ENCODE results near the gene TAC4. TPM values are rescaled to one million over a fixed set of nuclear protein-coding genes. Genes with fewer than 3 reads are reported as not detected.

Gene TAC4
- total RNA-seq, 1 experiment from 2014 or later = not detected

GRCh38 chr17:49814781-49815529 lies 32.9 kb downstream of the TAC4 start:
- no peak for DNase-seq (ENCODE audit: low spot score)

GRCh38 chr17:49809056-49809455 lies 38.8 kb downstream of the TAC4 start:
- DNase-seq (ENCODE audit: low spot score) = no peak

- no peak for DNase-seq (ENCODE audit: low spot score)
Measured at GRCh38 chr17:49798738-49799137, 49.1 kb downstream of the TAC4 start.

- no peak for DNase-seq (ENCODE audit: low spot score)
Measured at GRCh38 chr17:49798182-49798581, 49.7 kb downstream of the TAC4 start.

- no peak for DNase-seq (ENCODE audit: low spot score)
Measured at GRCh38 chr17:49795372-49795771, 52.5 kb downstream of the TAC4 start.

- DNase-seq (ENCODE audit: low spot score) = no peak
Measured at GRCh38 chr17:49793309-49793708, 54.6 kb downstream of the TAC4 start.

- no peak for DNase-seq (ENCODE audit: low spot score)
Measured at GRCh38 chr17:49789243-49789578, 58.7 kb downstream of the TAC4 start.

- DNase-seq (ENCODE audit: low spot score) = peak; percentile 100
Measured at GRCh38 chr17:49788478-49789242, 59.2 kb downstream of the TAC4 start, which contains the start of gene KAT7. Gene KAT7 (plus strand): TSS chr17:49788681. CDS start chr17:49788835, 154 bp downstream.

Other genes starting within 250 kb of the TAC4 start
- 30.7 and 43.9 TPM in 2 replicates for gene SPOP, start 170.0 kb downstream of the TAC4 start, total RNA-seq (2014; rRNA removed; shearing (Covaris generic))
- 142 and 160 TPM in 2 replicates for gene SLC35B1, start 140.1 kb downstream of the TAC4 start, total RNA-seq (2014; rRNA removed; shearing (Covaris generic))
- 6.9 and 8.1 TPM in 2 replicates for gene FAM117A, start 83.9 kb downstream of the TAC4 start, total RNA-seq (2014; rRNA removed; shearing (Covaris generic))
- 34.0 and 42.3 TPM in 2 replicates for gene KAT7, start 59.4 kb downstream of the TAC4 start, total RNA-seq (2014; rRNA removed; shearing (Covaris generic))
- gene DLX4, start 121.1 kb upstream of the TAC4 start, total RNA-seq (2014; rRNA removed; shearing (Covaris generic)) = 0.49 and 1.6 TPM in 2 replicates
- gene DLX3, start 147.2 kb upstream of the TAC4 start, total RNA-seq (2014; rRNA removed; shearing (Covaris generic)) = 0.17 TPM in 1 of 2 replicates, not detected in the other
- 106 and 129 TPM in 2 replicates for gene ITGA3, start 208.0 kb upstream of the TAC4 start, total RNA-seq (2014; rRNA removed; shearing (Covaris generic))
- gene PDK2, start 247.3 kb upstream of the TAC4 start, total RNA-seq (2014; rRNA removed; shearing (Covaris generic)) = 37.6 and 41.2 TPM in 2 replicates